Spleen (tissue), 7 donors: ENCODE data around the gene IGFALS.

Source experiments
- CTCF ChIP-seq, 11 experiments: fragments of 200-600 bp in 7 of 11; fragments of 450-650 bp in 4 of 11; sonication (generic) in 4 of 11; IDR thresholded peaks in 8 of 11; conservative IDR thresholded peaks in 3 of 11; 1 replicate in 7 of 11; 2 replicates in 4 of 11; pipeline versions ENCODE4 v1.4.0 to v1.8.0; 2016 to 2021; ENCODE audit warnings: antibody characterized with exemption in 11 of 11, inconsistent platforms in 4 of 11, mild to moderate bottlenecking in 1 of 11
- POLR2AphosphoS5 ChIP-seq, 3 donors: sonication (generic); formaldehyde crosslinking; IDR thresholded peaks; one replicate each; pipeline ENCODE4 v1.5.1; 2017; ENCODE audit warnings: antibody characterized with exemption in 3 of 3
- donor health status: DM: no; HTN: no; CAD: no; lungs with moderate emphysema.
- donor health status: DM: no; HTN: no; CAD: no.
- donor health status: DM: no; HTN: no; CAD: no.

GRCh38 chr16:1764971-1765370, 28.5 kb downstream of the IGFALS start:
- no peak for TF ChIP-seq CTCF (IDR thresholded peaks at IDR 0.05 in 8 of 11, conservative IDR thresholded peaks at IDR 0.05 in 3 of 11)
- TF ChIP-seq POLR2AphosphoS5 (IDR thresholded peaks at IDR 0.05) = peak in 1 of 3 donors; percentile 25
